Esophagus squamous epithelium (tissue), 4 donors: Measurements from ENCODE around the gene BACE2.

Experiments
- CTCF ChIP-seq, 6 experiments: fragments of 450-650 bp in 4 of 6; fragments of 200-600 bp in 2 of 6; sonication (generic) in 2 of 6; IDR thresholded peaks; one replicate each; pipeline ENCODE4 v1.5.1; 2016 to 2019; ENCODE audit warnings: antibody characterized with exemption in 6 of 6, mild to moderate bottlenecking in 4 of 6, moderate library complexity in 4 of 6
- POLR2A ChIP-seq, 4 donors: fragments of 450-650 bp; IDR thresholded peaks; one replicate each; pipeline ENCODE4 v1.6.1; 2017; ENCODE audit warnings: antibody characterized with exemption in 4 of 4, mild to moderate bottlenecking in 4 of 4, moderate library complexity in 3 of 4

- TF ChIP-seq CTCF (IDR thresholded peaks at IDR 0.05) (no peak), POLR2A (IDR thresholded peaks at IDR 0.05) (no peak)
Observed at GRCh38 chr21:41128981-41129380, 39.0 kb upstream of the BACE2 start.
